Skin of body (tissue), 2 donors: ENCODE data around the gene ANKRD65. TPM values are rescaled to one million over a fixed set of nuclear protein-coding genes. Genes with fewer than 3 reads are reported as not detected.
"Not testable (repeated sequence)": the region's sequence is repeated elsewhere in the genome, so short reads cannot be mapped to it uniquely, and the experiment has no call there.

Experiments
- DNase-seq: peaks from one replicate; lab custom pipeline; 2025; lab: John Stamatoyannopoulos, UW
- total RNA-seq: library from RNA; depleted of rRNA; stranded (reverse); fragments of >200 nt; gene quantifications from one replicate; pipeline ENCODE4 v1.2.3, GENCODE V29; 2014

ANKRD65 gene
- total RNA-seq, 1 donor from 2014 or later: 2.9 TPM

- DNase-seq: no peak
Observed at GRCh38 chr1:1397839-1398523, 23.1 kb downstream of the ANKRD65 start.

GRCh38 chr1:1395166-1395565 lies 25.9 kb downstream of the ANKRD65 start:
- DNase-seq: no peak

GRCh38 chr1:1394116-1394515 lies 27.0 kb downstream of the ANKRD65 start:
- no peak for DNase-seq

- DNase-seq: no peak
Observed at GRCh38 chr1:1393428-1393827, 27.6 kb downstream of the ANKRD65 start.

- no peak for DNase-seq
Observed at GRCh38 chr1:1393014-1393413, 28.1 kb downstream of the ANKRD65 start.

GRCh38 chr1:1391225-1391624 lies 29.9 kb downstream of the ANKRD65 start:
- DNase-seq: no peak

DNA sequence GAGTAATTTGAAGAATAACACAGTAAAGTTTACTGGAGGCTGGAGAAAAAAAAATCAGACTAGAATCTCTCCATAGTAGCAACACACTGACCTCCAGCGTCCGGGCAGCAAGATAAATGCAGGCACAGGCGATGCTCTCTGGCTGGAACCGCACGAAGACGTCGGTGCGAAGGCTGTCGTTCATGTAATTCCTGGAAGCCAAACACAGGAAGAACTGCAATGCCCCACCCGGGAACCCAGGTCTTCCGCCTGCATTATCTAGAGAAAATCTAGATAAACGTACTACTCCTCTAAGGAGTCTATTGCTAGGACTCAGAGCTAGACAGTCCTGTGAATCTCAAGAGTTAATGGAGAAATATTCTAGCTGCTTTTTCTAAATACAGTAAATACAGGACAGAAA lies 30.4 kb downstream of the ANKRD65 start:
- DNase-seq: no peak

- no peak for DNase-seq
Observed at GRCh38 chr1:1388078-1388472, 33.0 kb downstream of the ANKRD65 start.

GRCh38 chr1:1387098-1388077 lies 33.7 kb downstream of the ANKRD65 start:
- DNase-seq: no peak

DNA sequence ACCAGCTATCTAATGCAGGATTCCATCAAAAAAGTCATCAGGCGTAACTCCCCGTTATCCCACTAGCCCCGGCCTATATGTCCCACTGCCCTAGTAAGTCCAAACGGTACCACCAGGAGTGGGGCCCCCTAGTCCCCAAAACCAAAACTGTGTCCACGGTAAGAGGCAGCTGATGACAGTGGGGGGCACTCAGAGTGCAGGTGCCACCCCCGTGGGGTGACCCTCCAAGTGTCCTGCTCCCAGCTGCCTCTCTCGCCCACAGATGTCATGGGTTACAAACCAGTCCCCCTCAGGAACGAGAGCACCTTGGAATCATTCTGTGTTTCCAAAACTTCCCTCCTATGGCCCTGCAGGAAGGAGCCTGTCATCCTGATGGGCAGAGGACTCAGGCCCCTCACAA lies 35.1 kb downstream of the ANKRD65 start:
- no peak for DNase-seq

- not testable (repeated sequence) for DNase-seq
Observed at GRCh38 chr1:1385339-1385738, 35.7 kb downstream of the ANKRD65 start.

DNA sequence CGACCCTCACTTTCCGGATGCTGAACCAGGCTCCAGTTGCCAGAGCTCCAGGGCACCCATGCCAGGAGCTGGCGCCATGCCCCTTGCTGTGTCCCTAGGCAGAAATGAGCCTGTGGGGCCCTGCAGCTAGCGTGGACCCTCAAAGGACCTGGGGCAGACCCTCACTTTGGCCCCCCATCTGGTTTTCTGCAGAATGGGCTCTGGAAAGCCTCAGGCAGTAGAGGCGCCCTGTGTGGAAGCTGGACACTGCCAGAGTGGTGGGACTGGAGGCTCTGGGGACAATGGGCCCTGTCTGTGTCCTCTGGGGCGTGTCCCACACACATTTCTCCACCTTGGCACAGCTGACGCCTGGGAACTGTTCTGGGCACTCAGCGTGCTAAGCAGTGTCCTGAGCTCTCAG lies 39.8 kb downstream of the ANKRD65 start:
- no peak for DNase-seq

DNA sequence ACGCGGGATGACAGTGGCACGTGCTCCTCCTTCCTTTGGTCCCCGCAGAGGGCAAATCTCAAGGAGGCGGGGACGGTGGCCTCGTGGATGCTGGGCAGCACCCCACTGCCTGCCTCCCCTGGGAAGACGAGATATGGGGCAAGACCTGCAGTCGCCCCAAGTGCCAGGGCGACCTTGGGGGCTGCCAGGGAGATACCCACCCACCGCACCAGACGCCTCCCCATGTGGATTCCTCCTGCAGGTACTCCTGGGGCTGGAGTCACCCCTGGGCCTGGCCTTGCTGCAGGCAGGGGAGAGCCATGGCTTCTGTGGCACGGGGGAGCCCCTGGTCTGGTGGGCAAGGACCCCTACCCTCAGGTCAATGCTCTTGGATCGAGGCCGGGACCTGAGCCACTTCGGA lies 40.2 kb downstream of the ANKRD65 start:
- DNase-seq: no peak

DNA sequence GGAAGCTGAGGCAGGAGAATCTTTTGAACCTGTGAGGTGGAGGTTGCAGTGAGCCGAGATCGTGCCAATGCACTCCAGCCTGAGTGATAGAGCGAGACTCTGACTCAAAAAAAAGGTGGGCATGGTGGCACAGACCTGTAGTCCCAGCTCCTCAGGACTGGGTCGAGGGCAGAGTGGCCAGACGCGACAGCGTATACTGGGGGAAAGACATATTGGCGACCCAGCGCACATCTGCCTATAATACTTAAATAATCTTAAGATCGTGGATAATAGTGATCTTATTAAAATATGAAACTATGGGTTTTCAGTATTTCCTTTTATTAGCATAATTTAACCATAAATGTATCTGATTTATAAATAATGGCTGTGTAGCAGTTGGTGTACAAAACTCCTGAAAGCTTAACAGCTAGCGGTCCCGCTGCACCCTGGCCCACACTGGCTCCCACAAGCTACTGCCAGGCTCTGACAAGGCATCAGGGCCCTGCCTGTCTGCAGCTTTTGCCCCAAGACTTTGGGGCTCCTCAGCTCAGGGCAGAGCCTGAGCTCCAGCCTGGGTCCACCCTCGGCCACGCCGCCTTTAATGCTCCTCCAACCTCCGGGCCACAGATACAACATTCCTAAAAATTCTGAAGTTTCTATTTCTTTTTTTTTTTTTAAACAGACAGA lies 43.4 kb downstream of the ANKRD65 start:
- DNase-seq: no peak

DNA sequence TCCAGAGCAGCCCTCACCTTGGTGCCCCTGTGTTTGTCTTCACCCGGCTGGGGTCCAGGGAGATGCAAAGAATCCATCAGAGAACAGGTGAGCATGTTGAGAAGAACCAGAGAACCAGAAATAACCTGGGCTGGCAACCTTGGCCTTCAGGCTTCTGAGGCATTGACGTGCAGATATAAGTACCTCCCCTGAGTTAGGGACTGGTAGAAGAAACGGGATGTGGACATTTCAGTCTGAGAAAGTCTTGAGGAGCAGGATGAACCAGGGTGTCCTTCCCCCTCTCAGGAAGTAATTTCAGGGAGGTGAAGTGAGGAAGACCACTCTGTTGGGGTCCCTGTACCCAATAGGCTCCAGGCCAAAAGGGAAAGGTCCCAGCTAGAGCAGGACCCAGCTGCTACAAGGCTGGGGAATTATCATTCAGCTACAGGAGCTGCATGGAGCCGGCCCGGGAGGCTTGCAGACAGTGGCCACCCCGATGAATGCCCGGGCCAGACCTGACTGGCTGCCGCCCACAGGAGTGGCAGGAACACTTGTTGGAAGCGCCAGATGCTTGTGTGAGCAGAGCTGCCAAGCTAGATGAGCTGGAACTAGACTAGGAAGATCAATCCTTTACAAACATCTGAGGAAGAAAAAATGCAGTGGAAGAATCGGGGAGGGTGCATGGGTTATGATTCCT lies 44.4 kb downstream of the ANKRD65 start:
- DNase-seq: no peak

GRCh38 chr1:1374929-1375662 lies 46.0 kb downstream of the ANKRD65 start, which contains the start of gene AURKAIP1:
Gene AURKAIP1 (minus strand): TSS chr1:1375207. CDS start chr1:1374756, 451 bp downstream.
- DNase-seq: peak; percentile 100

DNA sequence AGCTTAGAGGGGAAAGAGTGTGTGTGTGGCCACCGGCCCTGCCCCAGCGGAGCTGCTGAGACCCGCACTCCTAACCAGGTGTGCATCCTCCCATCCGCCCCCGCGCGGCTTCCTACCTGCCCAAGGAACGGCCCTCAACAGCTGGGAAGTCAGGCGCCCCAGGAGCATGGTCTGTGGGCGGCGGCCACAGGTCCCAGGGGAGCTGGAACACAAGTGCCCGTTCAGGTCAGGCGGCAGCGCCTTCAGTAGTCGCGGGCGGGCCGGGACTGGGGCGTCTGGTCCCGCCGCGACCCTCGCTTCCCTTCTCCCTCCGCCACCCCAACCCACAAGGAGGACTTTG lies 46.5 kb downstream of the ANKRD65 start:
- no peak for DNase-seq

GRCh38 chr1:1373815-1374588 lies 47.1 kb downstream of the ANKRD65 start:
- no peak for DNase-seq

GRCh38 chr1:1373051-1373814 lies 47.8 kb downstream of the ANKRD65 start:
- DNase-seq: no peak
